K562 (cell line): Measurements from ENCODE around the gene CLCF1. TPM values are rescaled to one million over a fixed set of nuclear protein-coding genes. Genes with fewer than 3 reads are reported as not detected.

Source experiments
- BCOR ChIP-seq: fragments of 450-650 bp; IDR thresholded peaks from 2 replicates; pipeline ENCODE4 v1.6.1; 2016
- CHD2 ChIP-seq: IDR thresholded peaks from 2 replicates; pipeline ENCODE4 v1.6.1; 2011; ENCODE audit warnings: low read depth, low read length
- DMBX1 ChIP-seq: fragments of 250-450 bp; sonication (Bioruptor Pico); IDR thresholded peaks from 2 replicates; pipeline ENCODE4 v1.8.0; 2022; ENCODE audit warnings: inconsistent platforms, mild to moderate bottlenecking, moderate library complexity, borderline replicate concordance
- EP400 ChIP-seq: fragments of 450-650 bp; IDR thresholded peaks from 2 replicates; pipeline ENCODE4 v1.6.1; 2017; ENCODE audit warnings: antibody characterized with exemption, mild to moderate bottlenecking, moderate library complexity
- HMGN3 ChIP-seq: IDR thresholded peaks from 2 replicates; pipeline ENCODE4 v1.6.1; 2011; ENCODE audit warnings: borderline replicate concordance, low read depth, mild to moderate bottlenecking, mixed read lengths, low read length; ENCODE audit not compliant: insufficient read length; ENCODE audit errors: extremely low read depth
- NFE2 ChIP-seq: IDR thresholded peaks from 2 replicates; pipeline ENCODE4 v1.6.1; 2014; ENCODE audit warnings: antibody characterized with exemption, low read depth
- PHF20 ChIP-seq: fragments of 450-650 bp; IDR thresholded peaks from 2 replicates; pipeline ENCODE4 v1.6.1; 2018; ENCODE audit not compliant: partially characterized antibody
- POLR2A ChIP-seq: fragments of 450-650 bp; conservative IDR thresholded peaks from 2 replicates; pipeline ENCODE4 v1.6.1; 2016
- PTTG1 ChIP-seq: fragments of 450-650 bp; IDR thresholded peaks from 2 replicates; pipeline ENCODE4 v1.6.1; 2016; ENCODE audit warnings: low read depth, mild to moderate bottlenecking, missing genetic modification characterization, missing compliant biosample characterization
- SRF ChIP-seq, 2 experiments: fragments of 250-450, 450-650 bp in 1 of 2; sonication (Bioruptor Pico) in 1 of 2; sonication (generic) in 1 of 2; formaldehyde crosslinking; IDR thresholded peaks; 2 replicates each; pipeline versions ENCODE4 v1.5.0 to v1.5.1; 2020 to 2022; ENCODE audit warnings: mild to moderate bottlenecking in 1 of 2, missing genetic modification reagents in 1 of 2
- YY1 ChIP-seq, 3 experiments: IDR thresholded peaks; 2 replicates each; pipeline ENCODE4 v1.6.1; 2011; ENCODE audit warnings: low read length in 2 of 3, mild to moderate bottlenecking in 2 of 3, moderate library complexity in 2 of 3, borderline replicate concordance in 1 of 3, control low read depth in 1 of 3, low read depth in 1 of 3; ENCODE audit not compliant: insufficient read depth in 3 of 3, insufficient replicate concordance in 2 of 3, control insufficient read depth in 1 of 3, insufficient read length in 1 of 3; ENCODE audit errors: extremely low read depth in 1 of 3
- ZC3H8 ChIP-seq: fragments of 450-650 bp; IDR thresholded peaks from 2 replicates; pipeline ENCODE4 v1.6.1; 2017
- polyA plus RNA-seq, 8 experiments: library from polyadenylated mRNA; depleted of rRNA in 4 of 8; stranded (reverse) in 5 of 8; unstranded in 3 of 8; fragments of >200 nt; fragmentation: Nextera tagmentation in 2 of 8; fragmentation: Illumina TruSeq in 1 of 8; extraction: Ambion mirVana in 2 of 8; extraction: Trizol in 1 of 8; gene quantifications; 2 replicates each; pipeline versions ENCODE4 v1.2.1 to v1.2.3, GENCODE V29; 2011 to 2014; ENCODE audit warnings: inconsistent platforms in 1 of 8, missing spikeins in 1 of 8
- total RNA-seq, 7 experiments: library from RNA; depleted of rRNA in 6 of 7; stranded (reverse); fragments of >200 nt in 6 of 7; fragmentation: Illumina TruSeq in 2 of 7; extraction: Trizol in 2 of 7; gene quantifications; 2 replicates each; pipeline versions ENCODE4 v1.2.1 to v1.2.3, GENCODE V29; 2011 to 2021; ENCODE audit warnings: low replicate concordance in 1 of 7
- TF ChIP-seq, protein P1 (sequence below): fragments of 450-650 bp; formaldehyde crosslinking; IDR thresholded peaks from 2 replicates; pipeline ENCODE4 v1.4.0; 2022; ENCODE audit warnings: missing genetic modification characterization
- TF ChIP-seq, protein P2 (sequence below), 2 experiments: fragments of 250-450 bp in 1 of 2; fragments of 450-650 bp in 1 of 2; sonication (Bioruptor Pico) in 1 of 2; IDR thresholded peaks; 2 replicates each; pipeline versions ENCODE4 v1.6.1 to v1.8.0; 2016 to 2021; ENCODE audit warnings: mild to moderate bottlenecking in 2 of 2, moderate library complexity in 2 of 2, missing compliant biosample characterization in 1 of 2, missing genetic modification characterization in 1 of 2

Gene CLCF1
- total and polyA plus RNA-seq, 9 of the 15 experiments (the other 6 are each of a cell fraction or from before 2014, with no cell fraction given), result 0.49 to 5.8 (median 3.0) TPM

DNA sequence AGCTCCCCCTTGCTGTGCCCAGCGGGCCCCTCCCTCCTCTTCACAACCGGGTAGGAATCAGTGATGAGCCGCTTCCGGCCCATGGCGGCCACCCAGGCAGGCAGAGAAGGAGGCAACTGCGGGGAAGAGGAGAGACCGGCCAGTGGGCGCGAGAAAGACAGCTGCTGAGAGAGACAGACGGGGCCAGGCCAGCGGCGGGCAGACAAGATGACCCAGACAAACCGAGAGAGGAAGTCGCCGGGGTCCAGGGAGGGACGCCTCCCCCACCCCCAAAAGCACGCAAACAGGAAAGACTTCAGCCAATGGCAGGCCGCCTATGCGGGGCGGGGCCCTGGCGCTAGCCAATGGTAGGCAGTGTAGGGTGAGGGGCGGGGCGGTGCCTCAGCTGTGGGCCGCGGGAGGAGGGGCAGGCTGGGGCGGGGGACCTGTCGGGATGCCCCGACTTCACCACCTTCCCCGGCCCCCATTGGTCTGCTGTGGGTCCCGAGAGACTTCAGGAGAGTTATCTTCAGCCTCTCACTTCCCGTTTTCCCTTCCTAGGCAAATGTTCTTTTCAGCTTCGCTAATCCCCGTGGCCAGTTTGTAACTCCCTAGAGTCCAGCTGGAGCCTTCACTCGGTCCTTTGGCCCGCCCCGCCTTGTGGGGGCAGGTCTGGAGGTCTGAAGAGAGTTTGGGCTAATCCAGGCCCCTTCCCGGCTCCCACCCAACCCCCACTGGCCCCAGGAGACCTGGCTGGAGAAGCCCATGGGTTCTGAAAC is 19.9 kb downstream of the CLCF1 start, which contains the start of gene POLD4 (continued):
- TF ChIP-seq, protein P1, sequence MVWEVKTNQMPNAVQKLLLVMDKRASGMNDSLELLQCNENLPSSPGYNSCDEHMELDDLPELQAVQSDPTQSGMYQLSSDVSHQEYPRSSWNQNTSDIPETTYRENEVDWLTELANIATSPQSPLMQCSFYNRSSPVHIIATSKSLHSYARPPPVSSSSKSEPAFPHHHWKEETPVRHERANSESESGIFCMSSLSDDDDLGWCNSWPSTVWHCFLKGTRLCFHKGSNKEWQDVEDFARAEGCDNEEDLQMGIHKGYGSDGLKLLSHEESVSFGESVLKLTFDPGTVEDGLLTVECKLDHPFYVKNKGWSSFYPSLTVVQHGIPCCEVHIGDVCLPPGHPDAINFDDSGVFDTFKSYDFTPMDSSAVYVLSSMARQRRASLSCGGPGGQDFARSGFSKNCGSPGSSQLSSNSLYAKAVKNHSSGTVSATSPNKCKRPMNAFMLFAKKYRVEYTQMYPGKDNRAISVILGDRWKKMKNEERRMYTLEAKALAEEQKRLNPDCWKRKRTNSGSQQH (CRISPR knock-in tag), result 0 out of 2 replicates have a peak, but pooled peaks have one; percentile 31
- TF ChIP-seq HMGN3 (peak; percentile 43), DMBX1 (CRISPR knock-in tag) (0 out of 2 replicates have a peak, but pooled peaks have one; percentile 11), PTTG1 (tag) (no peak), ZC3H8 (no peak), EP400 (peak; percentile 63), NFE2 (peak; percentile 21; the same call in 1 of the 2 replicates), CHD2 (peak; percentile 82), YY1 (IDR thresholded peaks at IDR 0.05; ENCODE audit: borderline replicate concordance in 1 of 3, control insufficient read depth in 1 of 3, extremely low read depth in 1 of 3, insufficient read depth in 3 of 3, insufficient read length in 1 of 3, insufficient replicate concordance in 2 of 3, low read depth in 1 of 3, low read length in 2 of 3) (peak in 1 of 3 experiments; percentile 67), BCOR (peak; percentile 44; the same call in 1 of the 2 replicates), SRF (CRISPR knock-in tag; IDR thresholded peaks at IDR 0.05) (peak in 1 of 2 experiments; percentile 82; a peak in 1 of 4 replicates), POLR2A (peak; percentile 93), PHF20 (peak; percentile 21)
- TF ChIP-seq, protein P2, sequence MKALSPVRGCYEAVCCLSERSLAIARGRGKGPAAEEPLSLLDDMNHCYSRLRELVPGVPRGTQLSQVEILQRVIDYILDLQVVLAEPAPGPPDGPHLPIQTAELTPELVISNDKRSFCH (CRISPR knock-in tag; IDR thresholded peaks at IDR 0.05), result no peak
- TF ChIP-seq, protein P2 (tag; IDR thresholded peaks at IDR 0.05), result 0 out of 2 replicates have a peak, but pooled peaks have one; percentile 44
- TF ChIP-seq, all 486 proteins: peak for 111
